Suprapubic skin (tissue), 4 donors: ENCODE data around the gene SYNGR3. TPM values are rescaled to one million over a fixed set of nuclear protein-coding genes. Genes with fewer than 3 reads are reported as not detected.

Source experiments
- DNase-seq, 2 donors: peaks; one replicate each; pipeline ENCODE4 v3.0.0-alpha.2; 2019; ENCODE audit warnings: low spot score in 2 of 2
- H3K27ac ChIP-seq: fragments of 200-600 bp; sonication (generic); one replicate; pipeline ENCODE4 v1.5.1; 2019
- H3K27me3 ChIP-seq: fragments of 200-600 bp; sonication (generic); one replicate; pipeline ENCODE4 v1.5.1; 2019
- H3K36me3 ChIP-seq: fragments of 200-600 bp; sonication (generic); one replicate; pipeline ENCODE4 v1.5.1; 2019
- H3K4me1 ChIP-seq: fragments of 200-600 bp; sonication (generic); one replicate; pipeline ENCODE4 v1.5.1; 2019
- H3K4me3 ChIP-seq: fragments of 200-600 bp; sonication (generic); one replicate; pipeline ENCODE4 v1.5.1; 2019; ENCODE audit warnings: mild to moderate bottlenecking
- H3K9me3 ChIP-seq: fragments of 200-600 bp; sonication (generic); one replicate; pipeline ENCODE4 v1.5.1; 2019
- EP300 ChIP-seq: sonication (generic); formaldehyde crosslinking; IDR thresholded peaks from one replicate; pipeline ENCODE4 v1.6.1; 2017; ENCODE audit warnings: antibody characterized with exemption
- POLR2A ChIP-seq, 2 donors: fragments of 450-650 bp; IDR thresholded peaks; one replicate each; pipeline ENCODE4 v1.6.1; 2017; ENCODE audit warnings: antibody characterized with exemption in 2 of 2, mild to moderate bottlenecking in 2 of 2, moderate library complexity in 2 of 2
- POLR2AphosphoS5 ChIP-seq, 3 donors: sonication (generic); formaldehyde crosslinking; IDR thresholded peaks; one replicate each; pipeline ENCODE4 v1.6.1; 2017; ENCODE audit warnings: antibody characterized with exemption in 3 of 3
- WGBS: methylation state at CpG from one replicate; pipeline ENCODE4 v1.1.5; 2018; 5-methylcytosine and 5-hydroxymethylcytosine counted together
- total RNA-seq, 4 donors: library from RNA; depleted of rRNA; stranded (reverse); fragments of >200 nt; gene quantifications; one replicate each; pipeline ENCODE4 v1.1.0, GENCODE V29; 2016
- TF ChIP-seq, protein P1 (sequence below), 2 donors: fragments of 200-600 bp in 1 of 2; fragments of 450-650 bp in 1 of 2; sonication (generic) in 1 of 2; IDR thresholded peaks; one replicate each; pipeline ENCODE4 v1.5.1; 2016 to 2019; ENCODE audit warnings: antibody characterized with exemption in 2 of 2, mild to moderate bottlenecking in 1 of 2, moderate library complexity in 1 of 2

Gene SYNGR3
- total RNA-seq, 4 donors from 2014 or later, result 0.42 to 1.7 (median 0.60) TPM; not detected in 1

DNA sequence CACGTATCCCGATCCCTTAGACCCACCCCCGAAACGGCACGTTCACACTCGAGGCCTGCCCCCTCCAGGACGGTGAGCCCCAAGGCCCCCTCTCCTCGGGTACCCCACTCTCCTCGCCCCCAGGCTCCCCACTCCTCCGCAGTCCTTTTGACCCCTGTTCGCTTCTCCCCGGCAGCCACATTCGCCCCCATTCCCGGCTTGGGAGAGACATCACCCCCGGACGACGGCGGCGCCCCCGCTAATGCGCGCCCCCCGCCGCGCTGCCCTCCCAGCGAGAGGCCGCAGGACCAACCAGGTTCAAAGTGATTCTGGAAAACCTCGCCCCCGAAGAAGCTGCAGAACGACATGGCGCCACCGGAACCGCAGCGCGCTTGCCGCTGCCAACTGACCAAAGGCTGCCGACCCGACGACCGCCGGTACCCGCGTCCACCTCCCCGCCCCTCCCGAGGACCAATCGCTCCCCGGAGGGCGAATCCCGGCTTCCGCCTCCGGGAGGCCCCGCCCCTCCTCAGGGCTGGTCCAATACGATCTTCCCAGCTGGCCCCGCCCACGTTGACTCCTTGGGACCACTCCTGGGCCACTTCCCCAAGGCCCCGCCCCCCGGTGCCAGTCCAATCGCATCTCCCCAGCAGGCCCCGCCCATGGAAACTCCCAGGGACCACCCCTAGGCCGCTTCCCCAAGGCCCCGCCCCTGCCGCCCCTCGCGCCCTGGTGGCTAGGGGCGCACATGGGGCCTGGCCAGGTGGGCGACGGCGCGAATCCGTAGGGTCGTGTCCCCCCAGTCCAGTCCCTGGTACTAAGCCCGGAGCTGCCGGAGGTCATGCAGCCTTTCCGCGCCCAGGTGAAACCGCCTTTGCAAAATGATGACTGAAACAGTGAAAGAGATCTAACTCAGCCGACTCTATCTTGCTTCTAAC lies 46.7 kb upstream of the SYNGR3 start, which contains the start of gene MSRB1:
MSRB1 (minus strand) TSS at position 390 of the 917 bp plus-strand sequence; CDS start at position 347, 43 bp downstream.
- no peaks in the 10 kb centered on the region for H3K27me3 ChIP-seq
- H3K4me1 ChIP-seq, result peaks cover 25% of the 10 kb centered on the region
- DNase-seq, result peak; percentile 100
- TF ChIP-seq POLR2A (IDR thresholded peaks at IDR 0.05), result peak in 1 of 2 donors; percentile 58
- no peak for TF ChIP-seq EP300
- no peaks in the 10 kb centered on the region for H3K9me3 ChIP-seq
- H3K27ac ChIP-seq, result peak within 1 kb of the TSS; percentile 79
- WGBS, result under 1% methylated on average over 48 of the region's 77 CpGs
- peaks cover 32% of the 10 kb centered on the region for H3K36me3 ChIP-seq
- H3K4me3 ChIP-seq, result peak within 1 kb of the TSS; percentile 79

DNA sequence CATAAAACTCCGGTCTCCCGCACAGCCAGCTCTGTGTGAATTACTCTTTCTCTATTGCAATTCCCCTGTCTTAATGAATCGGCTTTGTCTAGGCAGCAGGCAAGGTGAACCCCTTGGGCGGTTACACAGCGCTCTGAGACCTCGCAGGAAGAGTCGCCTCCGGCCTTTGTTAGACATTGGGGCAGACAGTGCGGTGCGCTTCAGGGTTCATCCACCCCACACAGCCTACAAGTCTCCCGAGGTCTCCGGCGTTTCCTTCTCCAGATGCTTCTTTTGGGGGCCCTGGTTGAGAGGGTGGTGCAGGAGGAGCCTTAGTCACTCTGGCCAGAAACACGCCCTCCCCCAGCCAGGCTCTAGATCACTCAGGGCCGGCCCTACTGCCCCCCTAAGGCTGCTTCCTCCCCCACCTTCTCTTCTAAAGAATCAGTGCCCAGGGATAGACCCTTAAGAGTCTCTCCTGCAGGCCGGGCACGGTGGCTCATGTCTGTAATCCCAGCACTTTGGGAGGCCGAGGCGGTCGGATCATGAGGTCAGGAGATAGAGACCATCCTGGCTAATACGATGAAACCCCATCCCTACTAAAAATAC lies 45.1 kb upstream of the SYNGR3 start:
- DNase-seq, result no peak
- TF ChIP-seq, protein P1, sequence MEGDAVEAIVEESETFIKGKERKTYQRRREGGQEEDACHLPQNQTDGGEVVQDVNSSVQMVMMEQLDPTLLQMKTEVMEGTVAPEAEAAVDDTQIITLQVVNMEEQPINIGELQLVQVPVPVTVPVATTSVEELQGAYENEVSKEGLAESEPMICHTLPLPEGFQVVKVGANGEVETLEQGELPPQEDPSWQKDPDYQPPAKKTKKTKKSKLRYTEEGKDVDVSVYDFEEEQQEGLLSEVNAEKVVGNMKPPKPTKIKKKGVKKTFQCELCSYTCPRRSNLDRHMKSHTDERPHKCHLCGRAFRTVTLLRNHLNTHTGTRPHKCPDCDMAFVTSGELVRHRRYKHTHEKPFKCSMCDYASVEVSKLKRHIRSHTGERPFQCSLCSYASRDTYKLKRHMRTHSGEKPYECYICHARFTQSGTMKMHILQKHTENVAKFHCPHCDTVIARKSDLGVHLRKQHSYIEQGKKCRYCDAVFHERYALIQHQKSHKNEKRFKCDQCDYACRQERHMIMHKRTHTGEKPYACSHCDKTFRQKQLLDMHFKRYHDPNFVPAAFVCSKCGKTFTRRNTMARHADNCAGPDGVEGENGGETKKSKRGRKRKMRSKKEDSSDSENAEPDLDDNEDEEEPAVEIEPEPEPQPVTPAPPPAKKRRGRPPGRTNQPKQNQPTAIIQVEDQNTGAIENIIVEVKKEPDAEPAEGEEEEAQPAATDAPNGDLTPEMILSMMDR (IDR thresholded peaks at IDR 0.05), result no peak
- TF ChIP-seq EP300, result no peak
- no peak for TF ChIP-seq POLR2AphosphoS5 (IDR thresholded peaks at IDR 0.05)
- no peak for TF ChIP-seq POLR2A (IDR thresholded peaks at IDR 0.05)
- peaks cover 16% of the 10 kb centered on the region for H3K36me3 ChIP-seq
- no peaks in the 10 kb centered on the region for H3K27me3 ChIP-seq
- H3K4me3 ChIP-seq, result no peak overlapping the region
- no peaks in the 10 kb centered on the region for H3K9me3 ChIP-seq
- no peak overlapping the region for H3K27ac ChIP-seq
- H3K4me1 ChIP-seq, result peaks cover 25% of the 10 kb centered on the region
- WGBS, result 94% methylated on average over 21 of the region's 21 CpGs

DNA sequence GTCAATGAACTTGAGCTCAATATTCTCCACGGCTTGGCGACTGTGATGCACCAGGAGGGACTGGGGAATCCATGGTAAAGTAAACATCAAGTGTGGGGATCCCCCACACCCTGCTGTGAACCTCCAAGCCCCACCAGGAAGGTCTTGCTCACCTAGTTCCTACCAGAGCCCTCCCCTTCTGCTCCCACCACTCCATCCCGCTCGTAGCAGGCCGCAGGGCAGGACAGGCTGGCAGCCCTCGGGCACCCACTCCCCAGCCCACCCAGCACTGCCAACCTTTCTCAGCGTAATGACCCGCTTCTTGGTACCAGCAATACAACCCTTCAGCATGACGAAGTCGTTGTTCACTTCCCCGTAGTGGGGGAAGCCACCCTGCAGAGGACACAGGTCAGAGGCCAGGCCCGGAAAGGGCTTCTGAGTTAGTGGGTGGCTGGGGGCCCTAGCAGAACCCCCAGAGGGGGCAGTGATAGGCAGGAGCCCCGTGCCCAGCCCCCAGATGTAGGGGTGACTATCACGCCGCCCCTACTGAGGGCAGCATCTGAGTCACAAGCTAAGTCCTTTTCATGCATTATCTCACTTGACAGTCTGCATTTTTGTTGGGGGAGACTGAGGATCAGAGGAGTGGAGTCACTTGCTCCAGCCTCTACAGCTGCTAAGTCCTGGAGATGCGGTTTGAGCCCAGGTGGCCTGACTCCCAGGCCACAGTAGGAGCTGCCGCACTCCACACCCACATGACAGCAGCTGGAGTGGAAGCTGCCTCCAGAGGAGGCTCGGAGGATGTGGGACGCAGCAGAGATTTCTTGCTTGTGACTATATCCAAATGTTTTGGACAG lies 44.0 kb upstream of the SYNGR3 start:
- H3K27ac ChIP-seq, result no peak overlapping the region
- TF ChIP-seq POLR2AphosphoS5 (IDR thresholded peaks at IDR 0.05) (no peak), POLR2A (IDR thresholded peaks at IDR 0.05) (no peak)
- H3K4me1 ChIP-seq, result peaks cover 32% of the 10 kb centered on the region
- no peak overlapping the region for H3K4me3 ChIP-seq
- H3K27me3 ChIP-seq, result no peaks in the 10 kb centered on the region
- no peak for DNase-seq
- WGBS, result 94% methylated on average over 17 of the region's 19 CpGs
- no peaks in the 10 kb centered on the region for H3K9me3 ChIP-seq
- peaks cover 5% of the 10 kb centered on the region for H3K36me3 ChIP-seq

DNA sequence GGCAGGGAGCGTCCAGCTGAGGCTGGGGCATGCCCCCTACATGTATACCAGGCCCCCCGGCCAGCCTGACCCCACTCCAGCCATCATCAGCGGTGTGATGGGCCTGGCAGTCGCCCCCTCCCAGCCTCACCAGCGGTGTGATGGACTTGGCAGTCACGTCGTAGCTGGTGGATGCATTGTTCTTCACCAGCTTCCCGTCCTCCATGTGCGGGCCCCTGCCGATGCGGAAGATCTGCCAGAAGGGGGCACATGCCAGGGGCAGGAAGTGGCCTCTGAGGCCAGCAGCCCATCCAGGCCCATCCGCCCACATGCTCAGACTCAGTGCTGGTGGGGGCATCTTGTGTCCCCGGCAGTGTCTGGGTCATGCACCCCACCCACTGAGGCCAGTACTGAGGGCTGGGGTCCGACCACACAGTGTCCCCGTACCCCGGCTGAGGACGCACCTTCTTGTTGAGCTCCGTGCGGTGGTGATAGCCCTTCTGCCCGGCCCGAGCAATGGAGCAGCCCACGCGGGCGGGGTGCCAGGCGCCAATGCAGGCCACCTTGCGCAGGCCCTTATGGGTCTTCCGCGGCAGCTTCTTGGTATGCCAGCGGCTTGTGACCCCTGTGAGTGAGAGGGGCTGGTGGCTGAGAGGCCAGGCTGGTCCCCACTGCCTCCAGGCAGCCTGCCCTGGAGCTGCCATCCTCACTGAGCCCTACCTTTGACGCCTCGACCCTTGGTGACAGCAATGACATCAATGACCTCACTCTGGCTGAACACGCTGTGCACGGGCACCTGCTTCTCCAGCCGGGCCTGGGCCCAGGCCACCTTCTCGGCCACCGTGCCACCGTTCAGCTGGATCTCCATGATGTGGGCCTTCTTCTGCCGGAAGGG lies 43.0 kb upstream of the SYNGR3 start:
- DNase-seq, result no peak
- Histone ChIP-seq H3K27ac (no peak overlapping the region), H3K36me3 (no peaks in the 10 kb centered on the region), H3K9me3 (no peaks in the 10 kb centered on the region), H3K4me1 (peaks cover 31% of the 10 kb centered on the region), H3K4me3 (no peak overlapping the region), H3K27me3 (no peaks in the 10 kb centered on the region)
- TF ChIP-seq POLR2AphosphoS5 (IDR thresholded peaks at IDR 0.05), result no peak
- WGBS, result no CpG with 5 or more reads among the region's 38 CpGs

DNA sequence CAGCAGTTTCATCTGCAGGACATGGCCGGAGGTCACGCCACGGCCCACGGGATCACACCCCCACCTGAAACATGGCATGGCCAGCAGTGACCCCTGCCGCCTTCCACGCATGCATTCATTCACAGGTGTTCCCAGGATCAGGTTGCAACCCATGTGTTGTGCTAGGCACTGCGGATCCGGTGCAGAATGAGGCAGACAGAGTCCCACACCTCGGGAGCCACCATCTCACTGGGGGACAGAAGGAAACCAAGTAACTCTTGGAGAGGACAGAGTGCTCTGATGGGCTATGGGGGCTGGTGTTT lies 42.5 kb upstream of the SYNGR3 start:
- no peaks in the 10 kb centered on the region for H3K36me3 ChIP-seq
- H3K9me3 ChIP-seq, result no peaks in the 10 kb centered on the region
- H3K4me3 ChIP-seq, result no peak overlapping the region
- DNase-seq, result no peak
- no peak overlapping the region for H3K27ac ChIP-seq
- TF ChIP-seq, protein P1 (IDR thresholded peaks at IDR 0.05), result no peak
- TF ChIP-seq POLR2AphosphoS5 (IDR thresholded peaks at IDR 0.05) (no peak), EP300 (no peak), POLR2A (IDR thresholded peaks at IDR 0.05) (no peak)
- 71% methylated on average over 1 of the region's 9 CpGs for WGBS
- H3K27me3 ChIP-seq, result no peaks in the 10 kb centered on the region
- H3K4me1 ChIP-seq, result peaks cover 25% of the 10 kb centered on the region

DNA sequence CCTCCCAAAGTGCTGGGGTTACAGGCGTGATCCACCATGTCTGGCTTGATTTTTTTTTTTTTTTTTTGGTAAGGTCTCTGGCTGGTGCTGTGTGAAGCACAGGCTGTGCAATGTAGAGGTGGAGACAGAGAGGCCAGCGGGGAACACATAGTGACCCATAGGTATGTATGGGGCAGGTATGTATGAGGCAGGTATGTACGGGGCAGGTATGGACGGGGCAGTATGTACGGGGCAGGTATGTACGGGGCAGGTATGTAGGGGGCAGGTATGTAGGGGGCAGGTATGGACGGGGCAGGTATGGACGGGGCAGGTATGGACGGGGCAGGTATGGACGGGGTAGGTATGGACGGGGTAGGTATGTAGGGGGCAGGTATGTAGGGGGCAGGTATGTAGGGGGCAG lies 40.3 kb upstream of the SYNGR3 start:
- H3K27ac ChIP-seq, result no peak overlapping the region
- no peak for DNase-seq
- no peaks in the 10 kb centered on the region for H3K36me3 ChIP-seq
- no peaks in the 10 kb centered on the region for H3K9me3 ChIP-seq
- 76% methylated on average over 6 of the region's 11 CpGs for WGBS
- peaks cover 11% of the 10 kb centered on the region for H3K4me1 ChIP-seq
- H3K27me3 ChIP-seq, result no peaks in the 10 kb centered on the region
- no peak for TF ChIP-seq POLR2A (IDR thresholded peaks at IDR 0.05)
- no peak for TF ChIP-seq EP300
- TF ChIP-seq, protein P1 (IDR thresholded peaks at IDR 0.05), result no peak
- TF ChIP-seq POLR2AphosphoS5 (IDR thresholded peaks at IDR 0.05), result no peak
- no peak overlapping the region for H3K4me3 ChIP-seq
